ENCODE results near the gene ITGA8.

The ITGA8 gene

DNA sequence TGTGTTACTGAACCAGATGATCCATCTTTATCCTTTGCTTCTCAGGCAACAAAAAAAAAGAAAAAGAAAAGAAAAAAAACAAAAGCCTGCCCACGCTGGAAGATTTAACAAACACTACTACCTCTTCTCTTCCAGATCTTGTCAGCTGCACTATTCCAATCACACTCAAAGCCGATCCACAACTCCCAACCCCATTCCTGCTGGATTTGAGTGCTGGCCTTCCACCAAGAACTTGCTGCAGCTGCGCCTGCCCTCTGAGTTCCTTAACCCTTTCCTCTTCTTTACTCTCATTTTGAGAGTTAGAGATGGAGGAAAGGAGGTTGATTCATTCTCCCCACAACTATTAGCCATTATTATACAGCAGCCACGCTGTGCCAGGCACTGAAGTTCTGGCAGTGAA, 16.0 kb upstream of the ITGA8 start:
- H3K4me1 ChIP-seq (ENCODE audit: control insufficient read depth, insufficient read depth, low read length), result no peaks in the 10 kb centered on the region

DNA sequence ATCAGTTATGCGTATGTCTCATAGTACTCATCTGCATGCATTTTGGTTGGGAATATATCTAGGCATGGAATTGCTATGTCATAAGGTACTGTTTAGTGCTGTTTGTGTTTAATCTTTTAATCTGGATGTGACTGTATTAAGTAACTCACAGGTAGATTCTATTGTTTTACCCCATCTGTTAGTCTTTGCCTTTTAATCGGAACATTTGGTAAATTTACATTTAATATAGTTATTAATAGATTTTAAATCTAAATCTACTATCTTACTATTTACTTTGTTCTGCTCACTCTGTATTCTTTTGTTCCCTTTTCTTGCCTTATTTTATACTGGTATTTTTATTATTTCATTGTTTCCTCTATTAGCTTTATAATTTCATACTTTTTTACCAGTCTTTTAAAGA, 10.6 kb upstream of the ITGA8 start:
- no peak overlapping the region for H3K9ac ChIP-seq (ENCODE audit: low read depth, low read length)
- H3K9me3 ChIP-seq (ENCODE audit: control insufficient read depth, insufficient read depth, low read length), result no peaks in the 10 kb centered on the region
- H3K27me3 ChIP-seq (ENCODE audit: control insufficient read depth, insufficient read depth, low read length), result no peaks in the 10 kb centered on the region
- no peaks in the 10 kb centered on the region for H3K36me3 ChIP-seq (ENCODE audit: control insufficient read depth, insufficient read depth, low read length)
- H3K27ac ChIP-seq (ENCODE audit: low read depth, low read length), result no peak overlapping the region
- no peak overlapping the region for H3K4me3 ChIP-seq (ENCODE audit: low read depth, low read length)
- H3K4me1 ChIP-seq (ENCODE audit: control insufficient read depth, insufficient read depth, low read length), result no peaks in the 10 kb centered on the region

More for the DNA sequence above, 16.0 kb upstream of the ITGA8 start:
- no peak overlapping the region for H3K27ac ChIP-seq (ENCODE audit: low read depth, low read length)
- H3K9me3 ChIP-seq (ENCODE audit: control insufficient read depth, insufficient read depth, low read length), result no peaks in the 10 kb centered on the region
- H3K36me3 ChIP-seq (ENCODE audit: control insufficient read depth, insufficient read depth, low read length), result no peaks in the 10 kb centered on the region
- H3K9ac ChIP-seq (ENCODE audit: low read depth, low read length), result no peak overlapping the region
- H3K4me3 ChIP-seq (ENCODE audit: low read depth, low read length), result no peak overlapping the region
- H3K27me3 ChIP-seq (ENCODE audit: control insufficient read depth, insufficient read depth, low read length), result no peaks in the 10 kb centered on the region

DNA sequence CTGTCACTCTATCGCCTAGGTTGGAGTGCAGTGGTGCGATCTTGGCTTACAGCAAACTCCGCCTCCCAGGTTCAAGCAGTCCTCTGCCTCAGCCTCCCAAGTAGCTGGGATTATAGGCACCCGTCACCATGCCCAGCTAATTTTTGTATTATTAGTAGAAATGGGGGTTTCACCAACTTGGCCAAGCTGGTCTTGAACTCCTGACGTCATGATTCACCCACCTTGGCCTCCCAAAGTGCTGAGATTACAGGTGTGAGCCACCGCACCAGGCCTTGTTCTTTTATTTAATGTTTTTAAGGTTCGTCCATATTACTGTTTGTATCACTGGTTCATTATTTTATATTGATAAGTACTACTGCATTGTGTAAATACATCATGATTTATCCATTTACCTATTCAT, 10.2 kb upstream of the ITGA8 start:
- H3K4me1 ChIP-seq (ENCODE audit: control insufficient read depth, insufficient read depth, low read length), result no peaks in the 10 kb centered on the region
- no peaks in the 10 kb centered on the region for H3K9me3 ChIP-seq (ENCODE audit: control insufficient read depth, insufficient read depth, low read length)
- no peak overlapping the region for H3K4me3 ChIP-seq (ENCODE audit: low read depth, low read length)
- H3K27ac ChIP-seq (ENCODE audit: low read depth, low read length), result no peak overlapping the region
- H3K36me3 ChIP-seq (ENCODE audit: control insufficient read depth, insufficient read depth, low read length), result no peaks in the 10 kb centered on the region
- H3K27me3 ChIP-seq (ENCODE audit: control insufficient read depth, insufficient read depth, low read length), result no peaks in the 10 kb centered on the region
- no peak overlapping the region for H3K9ac ChIP-seq (ENCODE audit: low read depth, low read length)

DNA sequence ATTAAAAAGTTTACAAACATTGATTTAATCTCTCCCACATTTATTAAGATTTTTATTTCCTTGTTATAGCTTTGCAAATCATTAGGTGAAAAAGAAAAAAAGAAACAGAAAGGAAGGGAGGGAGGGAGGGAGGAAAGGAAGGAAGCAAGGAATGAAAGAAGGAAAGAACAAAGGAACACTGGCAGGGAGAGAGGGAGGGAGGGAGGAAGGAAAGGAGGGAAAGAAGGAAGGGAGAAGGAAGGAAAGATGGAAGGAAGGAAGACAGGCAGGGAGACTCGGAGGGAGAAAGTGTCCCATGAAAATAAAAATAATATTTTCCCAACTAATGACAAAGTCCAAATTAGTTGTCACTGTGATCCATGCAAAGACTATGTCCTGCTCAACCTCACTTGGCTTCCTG, 6.3 kb upstream of the ITGA8 start:
- no peaks in the 10 kb centered on the region for H3K4me1 ChIP-seq (ENCODE audit: control insufficient read depth, insufficient read depth, low read length)
- no peak overlapping the region for H3K27ac ChIP-seq (ENCODE audit: low read depth, low read length)
- H3K9ac ChIP-seq (ENCODE audit: low read depth, low read length), result no peak overlapping the region
- H3K27me3 ChIP-seq (ENCODE audit: control insufficient read depth, insufficient read depth, low read length), result peaks cover 5% of the 10 kb centered on the region
- H3K9me3 ChIP-seq (ENCODE audit: control insufficient read depth, insufficient read depth, low read length), result no peaks in the 10 kb centered on the region
- H3K36me3 ChIP-seq (ENCODE audit: control insufficient read depth, insufficient read depth, low read length), result no peaks in the 10 kb centered on the region
- no peak overlapping the region for H3K4me3 ChIP-seq (ENCODE audit: low read depth, low read length)

DNA sequence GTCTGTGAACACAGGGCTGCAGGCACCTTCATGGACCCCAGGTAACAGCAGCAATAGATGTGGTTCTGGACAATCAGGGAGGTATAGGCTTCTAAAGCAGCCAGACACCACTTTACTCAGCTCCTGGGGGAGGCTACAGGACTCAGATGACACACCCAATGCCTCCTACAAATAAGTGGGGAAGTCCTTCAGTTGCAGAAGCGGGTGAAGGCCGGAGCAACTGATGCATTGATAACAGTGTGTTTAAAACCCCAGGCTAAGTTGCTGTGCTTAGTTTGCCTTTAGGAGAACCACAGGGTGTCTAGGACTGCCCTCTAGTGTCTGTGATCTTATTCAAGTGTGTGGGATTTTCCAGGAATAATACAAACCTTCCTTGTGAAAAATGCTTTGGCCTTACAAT, 5.9 kb upstream of the ITGA8 start:
- H3K36me3 ChIP-seq (ENCODE audit: control insufficient read depth, insufficient read depth, low read length), result no peaks in the 10 kb centered on the region
- no peak overlapping the region for H3K9ac ChIP-seq (ENCODE audit: low read depth, low read length)
- no peaks in the 10 kb centered on the region for H3K9me3 ChIP-seq (ENCODE audit: control insufficient read depth, insufficient read depth, low read length)
- peaks cover 9% of the 10 kb centered on the region for H3K27me3 ChIP-seq (ENCODE audit: control insufficient read depth, insufficient read depth, low read length)
- no peak overlapping the region for H3K27ac ChIP-seq (ENCODE audit: low read depth, low read length)
- H3K4me3 ChIP-seq (ENCODE audit: low read depth, low read length), result no peak overlapping the region
- H3K4me1 ChIP-seq (ENCODE audit: control insufficient read depth, insufficient read depth, low read length), result no peaks in the 10 kb centered on the region

DNA sequence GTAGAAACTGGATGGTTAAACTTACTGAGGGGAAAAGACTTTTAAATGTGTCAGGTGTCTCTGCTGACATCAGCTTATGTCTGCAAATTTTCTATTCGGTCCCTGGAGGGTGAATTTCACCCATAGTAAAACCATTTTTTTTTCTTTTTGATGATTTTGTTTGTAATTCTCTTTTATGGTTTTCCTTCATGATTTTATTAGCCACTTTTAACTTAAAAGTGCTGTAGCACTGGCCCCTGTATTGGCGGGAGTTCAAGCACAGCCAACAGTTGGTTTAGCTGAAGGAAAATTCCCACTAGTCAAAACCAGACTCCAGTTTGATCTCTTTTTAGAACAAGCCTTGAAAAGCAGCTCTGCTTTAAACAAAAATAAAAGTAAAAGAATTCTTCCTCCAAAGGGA, 5.0 kb upstream of the ITGA8 start:
- Histone ChIP-seq H3K36me3 (ENCODE audit: control insufficient read depth, insufficient read depth, low read length) (no peaks in the 10 kb centered on the region), H3K27me3 (ENCODE audit: control insufficient read depth, insufficient read depth, low read length) (peaks cover 18% of the 10 kb centered on the region), H3K9ac (ENCODE audit: low read depth, low read length) (no peak overlapping the region), H3K4me3 (ENCODE audit: low read depth, low read length) (no peak overlapping the region), H3K27ac (ENCODE audit: low read depth, low read length) (no peak overlapping the region), H3K9me3 (ENCODE audit: control insufficient read depth, insufficient read depth, low read length) (no peaks in the 10 kb centered on the region), H3K4me1 (ENCODE audit: control insufficient read depth, insufficient read depth, low read length) (no peaks in the 10 kb centered on the region)

DNA sequence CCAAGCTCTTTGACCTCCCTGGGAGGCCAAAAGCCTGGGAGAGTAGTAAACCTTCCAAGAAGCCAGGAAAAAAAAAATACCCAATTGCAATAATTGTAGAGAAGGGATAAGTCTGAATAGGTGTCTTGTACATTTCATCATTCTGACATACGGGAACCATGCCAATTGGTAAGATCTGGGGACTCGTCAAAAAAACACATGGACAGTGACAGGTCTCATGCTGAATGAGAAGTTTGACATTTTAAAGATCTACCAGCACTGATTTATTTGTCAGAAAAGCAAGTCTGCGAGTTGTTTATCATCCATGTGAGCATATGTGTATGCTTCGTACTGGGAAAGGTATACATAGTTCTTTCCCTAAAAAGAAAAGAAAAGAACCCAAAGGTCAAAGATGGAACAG, 4.1 kb upstream of the ITGA8 start:
- Histone ChIP-seq H3K9me3 (ENCODE audit: control insufficient read depth, insufficient read depth, low read length) (no peaks in the 10 kb centered on the region), H3K4me3 (ENCODE audit: low read depth, low read length) (no peak overlapping the region), H3K4me1 (ENCODE audit: control insufficient read depth, insufficient read depth, low read length) (no peaks in the 10 kb centered on the region), H3K36me3 (ENCODE audit: control insufficient read depth, insufficient read depth, low read length) (no peaks in the 10 kb centered on the region), H3K27ac (ENCODE audit: low read depth, low read length) (no peak overlapping the region), H3K27me3 (ENCODE audit: control insufficient read depth, insufficient read depth, low read length) (peaks cover 27% of the 10 kb centered on the region), H3K9ac (ENCODE audit: low read depth, low read length) (no peak overlapping the region)

DNA sequence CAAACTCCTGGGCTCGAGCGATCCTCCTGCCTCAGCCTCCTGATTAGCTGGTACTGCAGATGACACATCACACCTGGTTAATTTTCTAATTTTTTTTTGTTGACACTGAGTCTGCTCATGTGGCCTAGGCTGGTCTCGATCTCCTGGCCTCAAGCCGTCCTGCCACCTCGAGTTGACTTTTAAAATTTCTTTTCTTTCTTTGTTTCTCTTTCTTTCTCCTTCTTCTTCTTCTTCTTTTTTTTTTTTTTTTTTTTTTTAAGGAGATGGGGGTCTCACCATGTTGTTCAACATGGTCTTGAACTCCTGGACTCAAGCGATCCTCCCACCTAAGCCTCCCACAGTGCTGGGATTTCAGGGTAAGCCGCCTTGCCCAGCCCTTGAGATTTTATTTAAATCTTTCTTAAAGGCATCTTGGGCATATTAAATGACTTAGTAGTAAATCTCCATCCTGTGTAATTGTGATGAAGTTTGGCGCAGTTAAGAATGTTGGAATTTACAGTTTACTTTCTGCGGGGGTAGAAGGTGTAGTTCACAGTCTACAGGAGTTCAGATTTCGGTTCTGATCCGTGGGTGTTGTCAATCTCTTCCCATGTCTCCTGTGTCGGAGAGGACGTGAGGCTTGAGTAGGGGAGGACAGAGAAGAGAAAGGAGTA, 1.0 kb upstream of the ITGA8 start:
- H3K36me3 ChIP-seq (ENCODE audit: control insufficient read depth, insufficient read depth, low read length), result no peaks in the 10 kb centered on the region
- H3K9me3 ChIP-seq (ENCODE audit: control insufficient read depth, insufficient read depth, low read length), result no peaks in the 10 kb centered on the region
- no peak overlapping the region for H3K9ac ChIP-seq (ENCODE audit: low read depth, low read length)
- no peak overlapping the region for H3K4me3 ChIP-seq (ENCODE audit: low read depth, low read length)
- H3K4me1 ChIP-seq (ENCODE audit: control insufficient read depth, insufficient read depth, low read length), result no peaks in the 10 kb centered on the region
- H3K27me3 ChIP-seq (ENCODE audit: control insufficient read depth, insufficient read depth, low read length), result peaks cover 43% of the 10 kb centered on the region
- no peak overlapping the region for H3K27ac ChIP-seq (ENCODE audit: low read depth, low read length)

DNA sequence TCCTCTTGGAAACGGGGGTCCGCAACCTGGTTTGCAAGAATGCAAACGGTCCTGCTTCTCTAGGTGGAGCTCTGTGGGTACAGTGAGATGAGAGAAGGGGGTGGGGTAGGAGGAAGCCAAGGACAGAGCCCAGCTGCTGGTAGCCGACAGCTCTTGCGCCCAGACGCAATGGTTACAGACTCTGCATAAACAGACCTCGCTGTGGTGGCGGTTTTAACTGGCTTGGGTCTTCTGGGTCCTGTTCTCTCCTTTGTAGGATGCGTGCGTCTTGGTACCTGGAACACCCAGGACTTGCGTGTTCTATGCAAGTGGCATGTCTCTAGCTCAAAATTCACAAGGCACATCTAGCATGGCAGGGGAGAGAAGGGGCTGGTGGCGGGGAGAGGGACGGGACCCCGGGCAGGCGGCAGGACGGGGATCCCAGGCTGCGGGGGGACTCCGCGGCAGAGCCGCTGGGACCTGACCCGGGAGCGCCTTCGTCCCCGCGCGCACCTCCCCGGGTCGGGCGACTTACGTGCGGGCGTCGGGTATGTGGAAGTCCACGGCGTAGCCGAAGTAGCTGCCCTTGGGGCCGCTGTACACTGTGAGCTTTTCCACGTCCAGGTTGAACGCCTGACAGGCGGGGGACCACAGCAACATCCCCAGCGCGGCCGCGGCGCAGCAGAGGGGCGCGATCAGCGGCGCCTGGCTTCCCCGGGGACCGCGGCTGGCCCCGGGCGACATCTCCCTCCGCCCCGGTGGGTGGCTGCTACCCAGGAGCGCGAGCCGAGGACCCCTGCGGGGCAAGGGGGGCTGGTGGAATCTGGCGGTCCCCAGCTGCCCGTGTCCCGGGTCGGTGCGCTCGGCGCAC, 448 bp downstream of the ITGA8 start:
- Histone ChIP-seq H3K4me3 (ENCODE audit: low read depth, low read length) (peak overlapping the region; percentile 65), H3K9ac (ENCODE audit: low read depth, low read length) (no peak overlapping the region), H3K27me3 (ENCODE audit: control insufficient read depth, insufficient read depth, low read length) (peaks cover 43% of the 10 kb centered on the region)

DNA sequence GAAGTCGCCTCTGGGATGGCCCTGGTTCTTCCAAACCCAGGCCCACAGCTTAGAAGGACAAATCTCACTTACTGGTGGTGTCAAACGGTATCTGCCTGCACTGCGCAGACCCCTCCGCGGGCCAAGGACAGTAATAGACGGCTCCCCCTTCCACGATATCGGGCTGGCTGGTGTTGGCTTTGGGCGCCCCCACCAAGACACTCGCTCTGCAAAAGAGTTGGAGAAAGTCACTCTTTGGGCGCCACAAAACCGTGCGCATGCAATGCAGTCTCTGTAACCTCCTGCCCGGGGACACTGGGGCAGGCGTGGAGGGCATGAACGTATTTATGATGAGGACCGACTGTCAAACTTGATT, 1.1 kb downstream of the ITGA8 start:
- Histone ChIP-seq H3K27ac (ENCODE audit: low read depth, low read length) (no peak overlapping the region), H3K9me3 (ENCODE audit: control insufficient read depth, insufficient read depth, low read length) (no peaks in the 10 kb centered on the region), H3K27me3 (ENCODE audit: control insufficient read depth, insufficient read depth, low read length) (peaks cover 43% of the 10 kb centered on the region), H3K4me1 (ENCODE audit: control insufficient read depth, insufficient read depth, low read length) (no peaks in the 10 kb centered on the region), H3K9ac (ENCODE audit: low read depth, low read length) (no peak overlapping the region), H3K4me3 (ENCODE audit: low read depth, low read length) (peak overlapping the region; percentile 65), H3K36me3 (ENCODE audit: control insufficient read depth, insufficient read depth, low read length) (no peaks in the 10 kb centered on the region)

More for the DNA sequence above, 448 bp downstream of the ITGA8 start:
- H3K36me3 ChIP-seq (ENCODE audit: control insufficient read depth, insufficient read depth, low read length), result no peaks in the 10 kb centered on the region
- no peaks in the 10 kb centered on the region for H3K4me1 ChIP-seq (ENCODE audit: control insufficient read depth, insufficient read depth, low read length)
- no peaks in the 10 kb centered on the region for H3K9me3 ChIP-seq (ENCODE audit: control insufficient read depth, insufficient read depth, low read length)
- no peak overlapping the region for H3K27ac ChIP-seq (ENCODE audit: low read depth, low read length)

DNA sequence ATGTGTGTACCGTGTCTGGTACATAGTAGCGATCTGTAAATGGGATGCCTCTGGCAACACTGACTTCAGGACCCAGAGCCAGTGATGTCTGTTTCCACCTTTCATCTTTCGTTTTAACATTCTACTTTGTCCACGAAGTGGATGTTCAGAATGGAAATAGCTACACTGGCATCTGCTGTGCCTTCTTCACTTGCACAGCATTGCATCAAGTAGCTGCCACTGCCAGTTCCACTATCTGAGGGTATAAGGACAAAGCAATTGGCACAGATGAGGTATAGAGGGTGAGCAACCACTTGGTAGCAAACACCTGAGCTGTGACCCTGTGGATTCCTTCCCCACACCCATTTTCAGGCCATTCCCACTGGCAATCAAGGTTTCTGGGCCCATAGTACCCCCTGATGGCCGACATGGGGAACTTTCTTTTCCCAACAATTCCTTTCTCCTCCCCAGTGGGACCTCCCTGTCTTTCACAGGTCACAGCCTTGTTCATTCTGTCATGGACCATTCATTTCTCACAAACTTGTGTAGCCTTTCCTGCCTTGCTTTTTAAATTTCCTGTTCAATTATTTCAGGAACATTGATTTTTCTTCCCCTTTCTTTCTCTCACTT, 4.0 kb downstream of the ITGA8 start:
- Histone ChIP-seq H3K4me3 (ENCODE audit: low read depth, low read length) (no peak overlapping the region), H3K27ac (ENCODE audit: low read depth, low read length) (no peak overlapping the region), H3K9ac (ENCODE audit: low read depth, low read length) (no peak overlapping the region)

More for the DNA sequence above, 4.0 kb downstream of the ITGA8 start:
- H3K4me1 ChIP-seq (ENCODE audit: control insufficient read depth, insufficient read depth, low read length), result no peaks in the 10 kb centered on the region
- no peaks in the 10 kb centered on the region for H3K36me3 ChIP-seq (ENCODE audit: control insufficient read depth, insufficient read depth, low read length)
- H3K27me3 ChIP-seq (ENCODE audit: control insufficient read depth, insufficient read depth, low read length), result peaks cover 35% of the 10 kb centered on the region
- H3K9me3 ChIP-seq (ENCODE audit: control insufficient read depth, insufficient read depth, low read length), result no peaks in the 10 kb centered on the region
